Ectodermal cell (in vitro differentiated cells): ENCODE results near the gene TMEM89.

Source experiments
- H3K27ac ChIP-seq: 2 replicates; pipeline ENCODE4 v1.7.0; 2013; ENCODE audit warnings: mild to moderate bottlenecking, low read depth, low read length; ENCODE audit not compliant: insufficient read depth, poor library complexity, severe bottlenecking
- H3K27me3 ChIP-seq: 2 replicates; pipeline ENCODE4 v1.7.0; 2013; ENCODE audit warnings: mild to moderate bottlenecking, low read length; ENCODE audit not compliant: insufficient read depth, control insufficient read depth, poor library complexity, severe bottlenecking
- H3K36me3 ChIP-seq: one replicate; pipeline ENCODE4 v1.7.0; 2013; ENCODE audit warnings: low read length; ENCODE audit not compliant: control insufficient read depth, insufficient read depth
- H3K4me1 ChIP-seq: one replicate; pipeline ENCODE4 v1.7.0; 2013; ENCODE audit warnings: low read length; ENCODE audit not compliant: control insufficient read depth, insufficient read depth
- H3K4me3 ChIP-seq: 2 replicates; pipeline ENCODE4 v1.7.0; 2013; ENCODE audit warnings: low read depth, low read length, control low read depth; ENCODE audit not compliant: insufficient read depth
- H3K9me3 ChIP-seq: 2 replicates; pipeline ENCODE4 v1.7.0; 2013; ENCODE audit warnings: mild to moderate bottlenecking, low read length, moderate library complexity; ENCODE audit not compliant: control insufficient read depth
- WGBS, 2 experiments: methylation state at CpG; one replicate each; pipeline ENCODE4 v1.1.7; 2013; ENCODE audit warnings: missing lambda C conversion rate in 2 of 2; 5-methylcytosine and 5-hydroxymethylcytosine counted together

TMEM89 gene

DNA sequence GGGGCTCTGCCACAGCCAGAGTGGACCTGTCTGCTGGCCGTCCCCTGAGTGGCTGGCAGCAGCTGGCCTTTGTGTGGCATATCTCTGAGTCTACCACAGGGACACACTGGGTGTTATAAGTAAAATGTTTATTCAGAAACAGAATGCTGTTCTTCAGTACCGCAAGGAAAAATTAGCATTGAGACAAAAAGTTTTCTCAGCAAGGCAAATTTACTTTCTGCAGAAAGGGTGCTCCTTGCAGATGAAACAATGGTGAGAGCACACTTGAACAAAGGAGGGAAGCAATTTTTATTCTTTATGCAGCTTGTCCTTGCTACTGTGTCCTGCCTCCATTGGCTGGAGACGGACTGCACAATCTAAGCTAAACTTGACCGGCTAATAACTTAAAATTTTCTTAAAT lies 4.0 kb downstream of the TMEM89 start:
- Histone ChIP-seq H3K4me3 (peak overlapping the region; percentile 6), H3K36me3 (peaks cover 7% of the 10 kb centered on the region), H3K9me3 (peaks cover 2% of the 10 kb centered on the region), H3K27ac (no peak overlapping the region), H3K27me3 (no peaks in the 10 kb centered on the region), H3K4me1 (no peaks in the 10 kb centered on the region)
- 96 to 99% methylated on average over 4 of the region's 4 CpGs for WGBS, 2 experiments

- Histone ChIP-seq H3K4me1 (no peaks in the 10 kb centered on the region), H3K27ac (no peak overlapping the region), H3K4me3 (no peak overlapping the region), H3K36me3 (no peaks in the 10 kb centered on the region), H3K27me3 (no peaks in the 10 kb centered on the region), H3K9me3 (peaks cover 2% of the 10 kb centered on the region)
- WGBS, 2 experiments, result 98 to 100% methylated on average over 3 of the region's 3 CpGs
These were observed 7.5 kb downstream of the TMEM89 start for GRCh38 chr3:48614044-48614443.

DNA sequence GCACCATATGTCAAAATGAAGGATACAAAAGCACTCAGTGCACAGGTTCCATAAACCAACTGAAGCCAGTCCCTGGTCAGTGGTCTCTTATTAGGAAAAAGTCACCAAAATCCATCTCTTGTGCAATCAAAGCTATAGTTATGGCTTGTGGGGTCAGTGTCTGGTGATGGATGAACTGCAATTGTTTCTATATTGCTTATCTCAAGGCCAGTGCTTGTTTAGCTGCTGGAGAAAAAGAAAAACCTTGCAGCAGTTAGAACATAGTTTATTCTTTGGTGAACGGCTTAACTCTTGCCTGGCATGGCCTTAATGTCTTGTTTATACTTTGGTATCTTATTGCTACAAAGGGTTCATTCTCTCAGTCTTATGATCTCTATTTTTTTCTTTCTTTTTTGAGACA lies 9.3 kb downstream of the TMEM89 start:
- no peak overlapping the region for H3K4me3 ChIP-seq
- no peaks in the 10 kb centered on the region for H3K36me3 ChIP-seq
- no peaks in the 10 kb centered on the region for H3K4me1 ChIP-seq
- H3K27me3 ChIP-seq, result no peaks in the 10 kb centered on the region
- WGBS, 2 experiments, result 100% methylated on average over 1 of the region's 1 CpG
- H3K9me3 ChIP-seq, result peaks cover 2% of the 10 kb centered on the region
- no peak overlapping the region for H3K27ac ChIP-seq

DNA sequence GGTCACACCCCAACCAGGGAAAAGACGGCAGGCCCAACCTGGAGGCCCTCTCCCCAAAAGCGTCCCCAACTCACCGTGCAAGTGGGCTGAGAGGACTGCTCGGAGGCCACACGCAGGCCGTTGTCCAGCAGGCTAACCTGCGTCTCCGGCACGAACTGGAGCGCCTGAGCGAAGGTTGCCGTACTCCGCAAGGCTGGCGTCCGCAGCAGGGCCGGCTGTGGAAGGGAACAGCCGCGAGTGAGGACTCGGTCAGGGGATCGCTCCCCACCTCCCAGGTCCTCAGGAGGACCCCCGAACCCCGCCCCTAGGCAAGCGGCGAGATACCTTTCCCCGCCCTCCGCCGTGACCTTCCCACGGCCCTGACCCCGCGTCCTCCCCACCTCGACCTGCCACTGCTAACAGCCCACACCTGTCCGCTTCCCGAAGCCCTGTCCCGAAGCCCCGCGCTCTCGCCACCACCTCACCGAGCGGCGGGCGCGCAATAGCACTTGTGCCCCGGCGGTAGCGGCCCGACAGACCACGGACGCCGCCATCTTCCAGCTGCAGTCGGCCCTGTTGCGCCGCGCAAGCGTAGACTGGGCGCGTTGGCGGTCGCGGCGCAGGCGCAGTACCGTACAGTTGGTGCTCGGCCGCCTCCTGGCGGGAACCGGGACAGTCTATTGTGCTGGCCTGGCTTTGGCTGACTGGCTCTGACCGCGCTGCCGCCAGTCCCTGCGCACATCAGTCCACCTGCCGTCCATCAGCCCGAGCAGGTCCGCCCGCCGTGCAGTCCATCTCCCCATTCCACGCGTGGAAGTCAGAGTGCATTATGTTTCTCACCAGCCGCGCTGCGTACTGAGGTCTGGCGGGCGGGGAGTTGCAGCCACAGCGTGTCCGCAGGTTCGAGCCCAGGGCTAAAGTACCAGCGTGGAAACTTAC lies 12.2 kb downstream of the TMEM89 start, which contains the start of gene UQCRC1:
TSS of gene UQCRC1 (minus strand) at position 559 of the 918 bp plus-strand sequence. CDS start at position 533, 26 bp downstream.
- no peaks in the 10 kb centered on the region for H3K9me3 ChIP-seq
- H3K27me3 ChIP-seq, result no peaks in the 10 kb centered on the region
- no peak within 1 kb of the TSS for H3K27ac ChIP-seq
- H3K4me1 ChIP-seq, result no peaks in the 10 kb centered on the region
- peak within 1 kb of the TSS; percentile 98 for H3K4me3 ChIP-seq
- 1% methylated on average over 86 of the region's 86 CpGs for WGBS, 2 experiments
- H3K36me3 ChIP-seq, result peaks cover 19% of the 10 kb centered on the region

GRCh38 chr3:48607519-48607918 lies 14.1 kb downstream of the TMEM89 start:
- WGBS, 2 experiments, result 91 to 93% methylated on average over 5 of the region's 5 CpGs
- Histone ChIP-seq H3K27me3 (no peaks in the 10 kb centered on the region), H3K4me3 (no peak overlapping the region), H3K36me3 (peaks cover 37% of the 10 kb centered on the region), H3K9me3 (no peaks in the 10 kb centered on the region), H3K27ac (no peak overlapping the region), H3K4me1 (no peaks in the 10 kb centered on the region)

DNA sequence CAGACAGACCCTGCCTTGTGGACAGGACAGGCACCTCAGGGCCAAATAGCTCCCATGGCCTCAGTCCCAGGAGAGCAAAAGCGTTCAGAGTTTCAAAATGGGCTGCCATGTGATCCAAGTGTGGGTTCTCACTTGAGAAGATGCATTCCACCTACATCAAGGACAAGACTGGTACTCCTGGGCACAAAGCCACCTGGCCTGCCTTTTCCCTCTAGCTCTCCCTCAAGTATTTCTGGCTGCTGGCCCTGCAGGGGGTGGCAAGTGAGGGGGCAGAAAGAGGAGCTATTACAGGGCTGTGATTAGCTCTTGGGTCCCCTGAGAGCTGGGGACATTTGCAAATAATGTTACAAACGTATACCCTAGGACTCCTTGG lies 20.0 kb downstream of the TMEM89 start:
- 92 to 93% methylated on average over 2 of the region's 2 CpGs for WGBS, 2 experiments
- Histone ChIP-seq H3K4me3 (no peak overlapping the region), H3K27ac (no peak overlapping the region), H3K9me3 (no peaks in the 10 kb centered on the region), H3K27me3 (no peaks in the 10 kb centered on the region), H3K4me1 (no peaks in the 10 kb centered on the region), H3K36me3 (peaks cover 74% of the 10 kb centered on the region)

DNA sequence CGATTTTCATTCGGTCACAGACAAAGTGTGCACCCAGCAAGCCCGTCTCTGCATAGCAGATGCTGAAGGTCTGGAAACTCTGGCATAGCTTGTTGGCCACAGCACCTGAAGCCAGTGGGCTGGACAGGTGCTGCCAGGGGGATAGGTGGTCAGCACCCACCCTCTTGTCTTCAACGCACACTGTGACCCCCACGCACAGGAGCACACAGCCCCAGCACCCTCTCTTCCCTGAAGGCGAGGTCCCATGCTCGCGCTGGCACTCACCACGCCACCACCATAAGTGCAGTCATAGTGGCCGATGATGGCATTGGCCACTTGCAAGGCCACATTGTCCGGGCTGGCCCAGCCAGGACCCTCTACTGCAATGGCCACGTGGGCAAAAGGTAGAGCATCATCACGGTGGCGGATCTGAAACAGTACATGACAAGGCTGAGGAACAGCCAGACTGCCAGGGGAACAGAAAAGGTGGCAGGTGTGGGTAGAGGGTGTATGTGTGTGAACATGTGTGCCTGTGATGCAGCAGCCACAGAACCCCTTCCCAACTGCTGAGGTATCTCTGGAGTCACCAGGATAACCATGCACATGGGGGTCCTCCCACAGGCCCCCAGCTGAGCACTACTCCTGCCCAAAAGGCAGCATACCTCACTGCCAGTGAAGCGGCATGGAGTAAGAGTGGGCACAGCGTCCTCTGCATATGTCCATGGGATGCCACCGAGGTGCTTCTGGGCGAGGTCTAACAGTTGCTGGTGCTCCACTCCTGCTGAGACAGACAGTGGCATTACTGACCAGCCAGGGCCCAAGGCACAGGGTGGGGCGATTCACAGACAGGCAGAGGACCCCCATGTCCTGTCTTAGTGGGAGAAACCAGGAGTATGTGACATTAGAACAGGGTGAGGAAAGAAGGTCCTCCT lies 20.6 kb downstream of the TMEM89 start:
- Histone ChIP-seq H3K27ac (no peak overlapping the region), H3K27me3 (no peaks in the 10 kb centered on the region), H3K9me3 (no peaks in the 10 kb centered on the region), H3K36me3 (peaks cover 70% of the 10 kb centered on the region), H3K4me1 (peaks cover 3% of the 10 kb centered on the region), H3K4me3 (no peak overlapping the region)
- WGBS, 2 experiments, result 96% methylated on average over 19 of the region's 19 CpGs

GRCh38 chr3:48599509-48600285 lies 21.9 kb downstream of the TMEM89 start:
- 92 to 96% methylated on average over 12 of the region's 12 CpGs for WGBS, 2 experiments
- no peak overlapping the region for H3K4me3 ChIP-seq
- peaks cover 13% of the 10 kb centered on the region for H3K4me1 ChIP-seq
- H3K9me3 ChIP-seq, result no peaks in the 10 kb centered on the region
- H3K27me3 ChIP-seq, result peaks cover 9% of the 10 kb centered on the region
- peaks cover 59% of the 10 kb centered on the region for H3K36me3 ChIP-seq
- H3K27ac ChIP-seq, result no peak overlapping the region

DNA sequence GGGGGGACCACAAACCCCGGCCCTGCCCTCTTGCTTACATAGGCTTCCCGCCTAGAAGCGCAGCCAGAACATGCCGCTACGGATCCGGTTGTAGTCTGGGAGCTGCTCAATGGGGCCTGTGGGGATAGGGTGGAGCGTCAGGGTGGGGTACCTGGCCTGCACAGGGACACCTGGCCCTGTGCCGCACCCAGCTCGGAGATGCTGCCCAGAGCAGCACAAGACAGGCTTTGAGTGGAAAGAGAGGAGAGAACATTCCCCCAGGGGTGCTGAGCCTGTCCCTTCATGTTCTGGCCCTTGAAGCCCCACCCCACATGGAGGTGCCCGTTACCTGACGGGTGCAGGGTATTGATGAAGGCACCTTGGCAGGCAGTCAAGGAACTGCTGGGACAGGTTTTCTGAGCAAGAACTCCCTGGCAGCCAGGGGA lies 22.5 kb downstream of the TMEM89 start:
- Histone ChIP-seq H3K27me3 (peaks cover 15% of the 10 kb centered on the region), H3K9me3 (no peaks in the 10 kb centered on the region), H3K4me1 (peaks cover 20% of the 10 kb centered on the region), H3K36me3 (peaks cover 53% of the 10 kb centered on the region), H3K27ac (no peak overlapping the region), H3K4me3 (no peak overlapping the region)
- WGBS, 2 experiments, result 96% methylated on average over 11 of the region's 11 CpGs
